Endothelial cell of umbilical vein (primary cell): ENCODE results near the gene PTPRT.

Experiments used
- EZH2 ChIP-seq: IDR thresholded peaks from 2 replicates; pipeline ENCODE4 v1.6.1; 2012; ENCODE audit warnings: borderline replicate concordance, low read depth, mild to moderate bottlenecking, moderate library complexity, low read length, inconsistent platforms; ENCODE audit not compliant: severe bottlenecking
- FOS ChIP-seq: IDR thresholded peaks from 2 replicates; pipeline ENCODE4 v1.6.1; 2011; ENCODE audit warnings: mild to moderate bottlenecking, low read length, moderate library complexity, borderline replicate concordance; ENCODE audit not compliant: insufficient read depth
- GATA2 ChIP-seq: IDR thresholded peaks from 2 replicates; pipeline ENCODE4 v1.7.0; 2011; ENCODE audit warnings: low read depth, mild to moderate bottlenecking, moderate library complexity, mixed read lengths, low read length; ENCODE audit not compliant: insufficient read length, insufficient read depth
- JUN ChIP-seq: IDR thresholded peaks from 2 replicates; pipeline ENCODE4 v1.6.1; 2011; ENCODE audit warnings: borderline replicate concordance, low read depth; ENCODE audit not compliant: insufficient read length, insufficient read depth
- MYC ChIP-seq: IDR thresholded peaks from one replicate; pipeline ENCODE4 v1.6.1; 2011; ENCODE audit warnings: mild to moderate bottlenecking, low read depth, low read length
- POLR2A ChIP-seq: IDR thresholded peaks from 2 replicates; pipeline ENCODE4 v1.6.1; 2012; ENCODE audit warnings: low read depth, mild to moderate bottlenecking, control low read depth, low read length
- POLR2AphosphoS5 ChIP-seq: IDR thresholded peaks from 2 replicates; pipeline ENCODE4 v1.6.1; 2012; ENCODE audit warnings: low read depth, mild to moderate bottlenecking, control low read depth, low read length, moderate library complexity; ENCODE audit not compliant: insufficient read depth
- TF ChIP-seq, protein P1 (sequence below), 2 donors: IDR thresholded peaks; 1 replicate in 1 of 2; 2 replicates in 1 of 2; pipeline ENCODE4 v1.5.1; 2011; ENCODE audit warnings: low read length in 2 of 2, mild to moderate bottlenecking in 2 of 2, moderate library complexity in 2 of 2, control low read depth in 1 of 2, inconsistent platforms in 1 of 2, low read depth in 1 of 2; ENCODE audit not compliant: insufficient read depth in 1 of 2; ENCODE audit errors: extremely low read depth in 1 of 2
- TF ChIP-seq, protein P2 (sequence below): IDR thresholded peaks from 2 replicates; pipeline ENCODE4 v1.6.1; 2011; ENCODE audit not compliant: insufficient read depth, insufficient read length

DNA sequence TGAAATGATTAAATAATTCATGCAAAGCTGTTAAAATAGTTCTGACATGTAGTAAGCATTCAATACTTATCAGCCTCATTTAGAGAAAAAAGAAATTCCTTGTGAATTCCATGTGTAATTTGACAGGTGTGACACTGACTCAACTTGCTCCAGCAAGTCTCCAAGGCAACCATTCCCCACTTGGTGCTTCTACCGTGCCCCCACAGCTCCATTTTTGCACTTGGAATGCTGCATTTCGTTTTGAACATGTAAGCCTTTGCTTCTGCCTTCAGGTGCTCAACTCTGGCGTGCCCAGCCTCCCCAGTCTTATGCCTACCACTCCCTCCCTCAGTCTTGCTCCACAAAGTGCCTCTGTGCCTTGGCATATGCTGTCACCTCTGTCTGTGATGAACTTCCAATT lies 810.9 kb downstream of the PTPRT start:
- no peak for TF ChIP-seq POLR2A
- TF ChIP-seq, protein P1, sequence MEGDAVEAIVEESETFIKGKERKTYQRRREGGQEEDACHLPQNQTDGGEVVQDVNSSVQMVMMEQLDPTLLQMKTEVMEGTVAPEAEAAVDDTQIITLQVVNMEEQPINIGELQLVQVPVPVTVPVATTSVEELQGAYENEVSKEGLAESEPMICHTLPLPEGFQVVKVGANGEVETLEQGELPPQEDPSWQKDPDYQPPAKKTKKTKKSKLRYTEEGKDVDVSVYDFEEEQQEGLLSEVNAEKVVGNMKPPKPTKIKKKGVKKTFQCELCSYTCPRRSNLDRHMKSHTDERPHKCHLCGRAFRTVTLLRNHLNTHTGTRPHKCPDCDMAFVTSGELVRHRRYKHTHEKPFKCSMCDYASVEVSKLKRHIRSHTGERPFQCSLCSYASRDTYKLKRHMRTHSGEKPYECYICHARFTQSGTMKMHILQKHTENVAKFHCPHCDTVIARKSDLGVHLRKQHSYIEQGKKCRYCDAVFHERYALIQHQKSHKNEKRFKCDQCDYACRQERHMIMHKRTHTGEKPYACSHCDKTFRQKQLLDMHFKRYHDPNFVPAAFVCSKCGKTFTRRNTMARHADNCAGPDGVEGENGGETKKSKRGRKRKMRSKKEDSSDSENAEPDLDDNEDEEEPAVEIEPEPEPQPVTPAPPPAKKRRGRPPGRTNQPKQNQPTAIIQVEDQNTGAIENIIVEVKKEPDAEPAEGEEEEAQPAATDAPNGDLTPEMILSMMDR (IDR thresholded peaks at IDR 0.05; ENCODE audit: extremely low read depth in 1 of 2, insufficient read depth in 1 of 2, low read depth in 1 of 2, low read length in 2 of 2): no peak
- TF ChIP-seq, protein P2, sequence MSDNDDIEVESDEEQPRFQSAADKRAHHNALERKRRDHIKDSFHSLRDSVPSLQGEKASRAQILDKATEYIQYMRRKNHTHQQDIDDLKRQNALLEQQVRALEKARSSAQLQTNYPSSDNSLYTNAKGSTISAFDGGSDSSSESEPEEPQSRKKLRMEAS: no peak
- TF ChIP-seq POLR2AphosphoS5: no peak
- TF ChIP-seq FOS: no peak
- no peak for TF ChIP-seq MYC
- no peak for TF ChIP-seq EZH2
- TF ChIP-seq JUN: no peak
- TF ChIP-seq GATA2: no peak
